Medulla oblongata (tissue), 1 donor: ENCODE results near the gene FBXO34.
"Not testable (repeated sequence)": the region's sequence is repeated elsewhere in the genome, so short reads cannot be mapped to it uniquely, and the experiment has no call there.

Source experiments
- DNase-seq: peaks from one replicate; pipeline ENCODE4 v3.0.0-alpha.2; 2015; ENCODE audit errors: extremely low spot score

Gene FBXO34

GRCh38 chr14:55341781-55342180 is 70.6 kb downstream of the FBXO34 start:
- no peak for DNase-seq

DNA sequence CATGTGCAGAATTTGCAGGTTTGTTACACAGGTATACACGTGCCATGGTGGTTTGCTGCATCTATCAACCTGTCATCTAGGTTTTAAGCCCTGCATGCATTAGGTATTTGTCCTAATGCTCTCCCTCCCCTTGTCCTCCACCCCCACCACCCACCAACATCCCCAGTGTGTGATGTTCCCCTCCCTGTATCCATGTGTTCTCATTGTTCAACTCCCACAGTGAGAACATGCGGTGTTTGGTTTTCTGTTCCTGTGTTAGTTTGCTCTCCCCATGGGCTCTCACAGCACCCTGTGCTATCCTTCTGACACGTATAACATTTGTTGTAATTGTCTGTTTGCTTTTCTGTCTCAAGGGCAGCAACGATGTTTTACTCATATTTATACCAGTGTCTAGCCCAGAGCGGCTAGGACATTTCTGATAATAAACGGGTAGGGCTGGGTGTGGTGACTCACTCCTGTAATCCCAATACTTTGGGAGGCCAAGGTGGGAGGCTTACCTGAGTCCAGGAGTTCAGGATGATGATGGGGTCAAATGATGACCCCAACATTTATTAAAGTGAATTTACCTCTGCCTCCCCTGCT is 73.5 kb downstream of the FBXO34 start:
- not testable (repeated sequence) for DNase-seq

DNA sequence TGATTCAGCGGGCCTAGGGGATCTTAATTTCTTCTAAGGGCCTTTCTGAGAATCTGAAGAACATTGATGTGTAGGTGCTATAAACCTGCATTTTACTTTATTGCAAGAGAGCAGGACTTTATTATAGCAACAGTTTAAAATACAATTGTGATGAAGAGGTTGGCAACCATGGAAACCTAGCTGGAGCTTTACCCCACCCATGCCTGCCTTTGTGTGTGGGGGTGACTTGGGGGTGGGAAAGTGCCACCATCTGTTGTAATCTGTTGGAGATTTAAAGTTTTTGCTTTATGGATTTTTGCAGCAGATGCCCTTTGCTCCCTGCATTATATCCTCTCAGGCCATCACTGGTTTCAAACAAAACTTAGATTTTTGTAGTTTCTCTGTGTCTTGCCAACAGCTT is 75.8 kb downstream of the FBXO34 start:
- no peak for DNase-seq

- no peak for DNase-seq
These were observed 76.5 kb downstream of the FBXO34 start for GRCh38 chr14:55347748-55348147.

DNA sequence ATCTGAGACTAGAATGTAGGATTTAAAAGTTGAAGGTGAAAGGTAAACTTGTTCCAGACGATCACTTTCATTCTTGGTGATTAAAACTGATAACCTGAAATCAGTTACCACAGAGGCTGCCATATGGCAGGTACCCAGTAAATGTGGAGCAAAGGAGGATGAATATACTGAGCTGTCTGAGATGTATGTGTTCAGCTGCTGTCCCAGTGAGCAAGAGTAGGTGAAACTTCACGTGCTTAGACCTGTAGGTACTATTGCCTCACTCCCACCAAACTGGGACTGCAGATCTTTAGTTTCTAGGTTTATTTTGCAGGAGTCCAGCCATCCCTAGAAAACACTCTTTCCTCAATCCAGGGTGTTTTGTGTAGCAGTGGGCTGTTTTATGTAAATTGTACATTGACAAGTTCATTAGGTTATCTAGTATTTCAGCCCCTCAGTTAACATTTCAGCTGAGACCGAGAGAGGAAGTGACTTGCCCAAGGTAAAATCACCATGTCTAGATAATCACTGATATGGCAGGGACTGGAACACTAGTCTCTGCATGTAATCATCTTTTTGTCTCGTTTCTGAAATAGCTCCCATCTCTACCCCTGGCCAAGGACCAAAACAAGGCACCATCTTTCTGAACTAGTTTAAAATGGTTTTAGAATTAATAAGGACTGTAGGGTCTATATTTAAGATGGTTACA is 77.7 kb downstream of the FBXO34 start:
- DNase-seq: no peak

- no peak for DNase-seq
These were observed 78.3 kb downstream of the FBXO34 start for GRCh38 chr14:55349565-55349964.

- no peak for DNase-seq
These were observed 79.2 kb downstream of the FBXO34 start for GRCh38 chr14:55350461-55350860.

DNA sequence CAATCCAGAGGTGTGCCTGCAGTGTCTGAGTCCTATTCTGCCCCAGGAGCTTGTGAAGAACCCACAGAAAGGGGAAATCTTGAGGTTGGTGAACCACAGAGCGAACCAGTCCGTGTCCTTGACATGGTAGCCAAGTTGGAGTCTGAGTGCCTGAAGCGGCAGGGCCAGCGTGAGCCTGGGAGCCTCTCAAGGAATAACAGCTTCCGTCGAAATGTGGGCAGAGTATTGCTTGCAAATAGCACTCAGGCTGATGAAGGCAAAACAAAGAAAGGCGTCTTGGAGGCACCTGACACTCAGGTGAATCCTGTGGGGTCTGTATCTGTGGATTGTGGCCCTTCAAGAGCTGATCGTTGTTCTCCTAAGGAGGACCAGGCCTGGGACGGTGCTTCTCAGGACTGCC is 79.9 kb downstream of the FBXO34 start:
- DNase-seq: no peak

GRCh38 chr14:55352201-55352600 is 81.0 kb downstream of the FBXO34 start:
- no peak for DNase-seq

GRCh38 chr14:55353686-55354467 is 82.7 kb downstream of the FBXO34 start:
- no peak for DNase-seq

DNA sequence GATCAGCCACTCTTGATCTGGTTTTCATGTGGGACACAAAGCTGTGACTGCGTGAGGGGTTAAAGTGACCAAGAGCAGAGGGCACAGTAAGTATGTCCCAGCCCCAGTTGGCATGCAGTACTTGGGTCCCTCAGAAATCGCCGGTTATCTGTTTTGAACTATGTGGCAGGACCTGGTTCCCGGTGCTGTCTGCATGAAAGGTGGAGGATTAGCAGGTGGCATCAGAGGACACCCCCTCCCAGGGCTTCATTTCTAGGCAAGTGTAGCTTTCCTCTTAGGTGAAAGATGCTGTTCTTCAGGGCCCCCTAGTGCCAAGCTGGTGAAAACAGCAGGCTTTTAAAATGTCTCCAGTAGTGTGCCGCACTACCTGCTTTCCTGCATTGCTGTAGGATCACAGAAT is 83.3 kb downstream of the FBXO34 start:
- peak; percentile 63 for DNase-seq

DNA sequence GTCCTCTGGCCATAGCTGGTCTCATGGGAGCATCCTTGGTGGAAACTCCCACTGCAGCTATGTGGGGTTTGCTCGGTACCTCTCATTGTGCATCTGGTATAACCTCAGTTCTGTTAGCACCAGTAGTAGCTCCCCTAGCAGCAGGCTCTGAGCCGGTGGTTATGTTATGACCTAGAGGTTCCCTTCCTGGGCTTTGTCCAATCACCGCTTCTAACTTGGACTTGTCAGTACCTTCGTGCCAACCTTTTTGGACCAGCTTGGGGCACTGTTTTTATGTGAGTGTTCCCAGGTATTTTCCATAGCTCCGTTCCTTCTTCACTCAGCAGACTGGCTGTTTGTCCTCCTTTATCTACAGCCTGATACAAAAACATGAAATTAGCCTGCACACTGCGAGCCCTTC is 84.7 kb downstream of the FBXO34 start:
- DNase-seq: no peak

DNA sequence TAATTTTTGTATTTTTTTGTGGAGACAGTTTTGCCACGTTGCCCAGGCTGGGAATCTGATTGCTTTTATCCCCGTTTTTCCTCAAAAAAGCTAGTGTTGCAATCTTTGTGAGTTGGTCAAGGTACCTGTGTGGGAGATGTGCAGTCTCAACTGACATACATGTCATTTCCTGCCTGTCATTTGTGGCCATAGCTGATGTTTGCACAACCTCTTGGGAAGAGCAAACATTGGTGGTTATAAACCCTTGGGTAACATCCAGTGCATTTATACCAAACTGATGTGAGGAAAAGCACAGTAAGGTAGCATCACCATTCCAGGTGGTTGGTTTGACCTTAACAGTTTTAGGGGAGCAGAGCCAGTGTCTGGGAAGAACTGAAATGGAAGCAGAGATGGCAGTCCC is 85.7 kb downstream of the FBXO34 start:
- no peak for DNase-seq

GRCh38 chr14:55359307-55359706 is 88.1 kb downstream of the FBXO34 start:
- DNase-seq: no peak

DNA sequence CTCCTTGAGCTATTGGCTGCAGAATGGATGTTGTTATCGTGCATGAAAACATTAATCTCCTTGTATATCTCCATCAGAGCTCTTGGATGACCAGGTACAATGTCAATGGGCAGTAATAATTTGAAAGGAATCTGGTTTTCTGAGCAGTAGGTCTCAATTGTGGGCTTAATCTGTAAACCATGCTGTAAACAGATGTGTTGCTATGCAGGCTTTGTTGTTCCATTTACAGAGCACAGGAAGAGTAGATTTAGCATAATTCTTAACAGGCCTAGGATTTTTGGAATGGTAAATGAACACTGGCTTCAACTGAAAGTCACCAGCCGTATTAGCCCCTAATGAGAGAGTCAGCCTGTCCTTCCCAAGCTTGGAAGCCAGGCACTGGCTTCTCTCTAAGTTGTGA is 90.0 kb downstream of the FBXO34 start:
- DNase-seq: no peak

GRCh38 chr14:55366271-55366670 is 95.0 kb downstream of the FBXO34 start:
- DNase-seq: no peak

GRCh38 chr14:55370883-55371455 is 99.7 kb downstream of the FBXO34 start:
- no peak for DNase-seq

DNA sequence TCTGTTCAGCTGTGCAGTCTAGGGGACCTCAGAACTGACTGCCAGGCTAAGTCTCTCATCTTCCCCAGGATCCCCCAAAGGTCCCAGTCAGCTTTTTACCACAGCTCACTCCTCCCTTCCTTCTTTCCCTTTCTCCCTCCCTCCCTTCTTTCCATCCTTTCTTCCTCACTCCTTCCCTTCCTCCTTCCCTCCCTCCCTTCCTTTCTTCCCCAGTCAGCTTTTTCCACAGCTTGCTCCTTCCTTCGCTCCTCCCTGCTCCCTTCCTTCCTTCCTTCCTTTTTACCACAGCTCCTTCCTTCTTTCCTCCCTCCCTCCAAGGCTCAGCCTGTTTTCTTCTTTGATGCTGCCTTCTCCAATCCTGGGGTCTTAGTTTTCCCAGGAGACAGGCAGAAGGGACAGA is 101.2 kb downstream of the FBXO34 start:
- DNase-seq: no peak

DNA sequence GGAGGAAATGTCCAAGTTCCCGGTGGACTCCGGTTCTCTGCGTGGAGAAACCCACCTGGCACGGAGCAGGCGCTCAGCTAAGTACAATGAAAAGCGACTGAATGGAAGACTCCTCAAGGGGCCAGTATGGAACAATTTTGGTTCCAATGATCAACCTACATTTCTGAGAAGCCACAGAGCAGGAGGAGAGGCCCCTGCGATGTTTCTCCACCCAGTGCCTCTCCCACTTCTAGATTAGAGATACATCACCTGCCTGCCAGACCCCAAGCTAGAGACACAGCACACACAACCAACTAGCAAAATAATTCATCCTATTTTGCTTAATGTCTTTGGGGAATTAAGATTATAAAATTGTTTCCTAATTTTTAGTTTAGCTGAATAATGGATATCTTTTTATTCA is 101.6 kb downstream of the FBXO34 start:
- DNase-seq: no peak

- no peak for DNase-seq
These were observed 102.8 kb downstream of the FBXO34 start for GRCh38 chr14:55373784-55374705.

GRCh38 chr14:55374771-55375170 is 103.5 kb downstream of the FBXO34 start:
- DNase-seq: no peak

GRCh38 chr14:55377236-55377635 is 106.0 kb downstream of the FBXO34 start:
- DNase-seq: no peak
